Measurements from ENCODE around the gene GLI1. TPM values are rescaled to one million over a fixed set of nuclear protein-coding genes. Genes with fewer than 3 reads are reported as not detected.
A peak's percentile ranks its signal among the peaks of the same experiment; 100 is the strongest.

The GLI1 gene
- total and polyA plus RNA-seq, 2 of the 13 experiments (the other 11 are each of a cell fraction or from before 2014, with no cell fraction given), result 0.09 to 0.20 TPM

DNA sequence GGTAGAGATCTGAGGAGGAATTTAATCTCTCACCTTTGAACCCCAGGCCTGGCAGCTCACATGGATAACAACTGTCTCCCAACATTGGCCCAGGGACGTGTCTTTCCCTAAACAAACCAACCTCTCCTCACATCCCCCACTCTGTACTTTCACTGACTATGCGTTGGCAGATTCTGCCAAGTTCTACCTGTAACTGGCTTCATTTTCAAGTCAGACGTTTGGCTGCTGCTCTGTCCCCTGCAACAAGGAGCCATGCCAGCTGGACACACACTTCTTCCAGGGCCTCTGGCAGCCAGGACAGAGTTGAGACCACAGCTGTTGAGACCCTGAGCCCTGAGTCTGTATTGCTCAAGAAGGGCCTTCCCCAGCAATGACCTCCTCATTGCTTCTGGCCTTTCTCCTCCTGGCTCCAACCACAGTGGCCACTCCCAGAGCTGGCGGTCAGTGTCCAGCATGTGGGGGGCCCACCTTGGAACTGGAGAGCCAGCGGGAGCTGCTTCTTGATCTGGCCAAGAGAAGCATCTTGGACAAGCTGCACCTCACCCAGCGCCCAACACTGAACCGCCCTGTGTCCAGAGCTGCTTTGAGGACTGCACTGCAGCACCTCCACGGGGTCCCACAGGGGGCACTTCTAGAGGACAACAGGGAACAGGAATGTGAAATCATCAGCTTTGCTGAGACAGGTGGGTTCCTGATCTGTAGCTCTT, 24.9 kb upstream of the GLI1 start, which contains the start of gene INHBC (continued):
- no peak for TF ChIP-seq SRSF1 (optimal IDR thresholded peaks at IDR 0.05; ENCODE audit: low read depth, low read length)
- TF ChIP-seq ADNP (CRISPR knock-in tag; IDR thresholded peaks at IDR 0.05), result no peak
- no peak for TF ChIP-seq ATF1 (CRISPR knock-in tag; IDR thresholded peaks at IDR 0.05)
- TF ChIP-seq ZKSCAN5 (CRISPR knock-in tag; IDR thresholded peaks at IDR 0.05), result no peak
- TF ChIP-seq MED1 (CRISPR knock-in tag; IDR thresholded peaks at IDR 0.05), result peak; percentile 39; the same call in 1 of the 2 replicates
- TF ChIP-seq ZNF253 (CRISPR knock-in tag; IDR thresholded peaks at IDR 0.05; ENCODE audit: borderline replicate concordance), result no peak
- no peak for TF ChIP-seq GABPA (IDR thresholded peaks at IDR 0.05; ENCODE audit: low read depth, low read length)
- no peak for TF ChIP-seq GABPA (CRISPR knock-in tag; IDR thresholded peaks at IDR 0.05; ENCODE audit: low read depth)
- no peak for TF ChIP-seq NFE2L1 (CRISPR knock-in tag; IDR thresholded peaks at IDR 0.05; ENCODE audit: borderline replicate concordance)
- no peak for TF ChIP-seq BCL6 (CRISPR knock-in tag; IDR thresholded peaks at IDR 0.05)
- TF ChIP-seq HMG20B (CRISPR knock-in tag; conservative IDR thresholded peaks at IDR 0.05), result 0 out of 2 replicates have a peak, but pooled peaks have one; percentile 8
- peak; percentile 63; the same call in 1 of the 2 replicates for TF ChIP-seq ZNF274 (CRISPR knock-in tag; IDR thresholded peaks at IDR 0.05)
- TF ChIP-seq, protein P1, sequence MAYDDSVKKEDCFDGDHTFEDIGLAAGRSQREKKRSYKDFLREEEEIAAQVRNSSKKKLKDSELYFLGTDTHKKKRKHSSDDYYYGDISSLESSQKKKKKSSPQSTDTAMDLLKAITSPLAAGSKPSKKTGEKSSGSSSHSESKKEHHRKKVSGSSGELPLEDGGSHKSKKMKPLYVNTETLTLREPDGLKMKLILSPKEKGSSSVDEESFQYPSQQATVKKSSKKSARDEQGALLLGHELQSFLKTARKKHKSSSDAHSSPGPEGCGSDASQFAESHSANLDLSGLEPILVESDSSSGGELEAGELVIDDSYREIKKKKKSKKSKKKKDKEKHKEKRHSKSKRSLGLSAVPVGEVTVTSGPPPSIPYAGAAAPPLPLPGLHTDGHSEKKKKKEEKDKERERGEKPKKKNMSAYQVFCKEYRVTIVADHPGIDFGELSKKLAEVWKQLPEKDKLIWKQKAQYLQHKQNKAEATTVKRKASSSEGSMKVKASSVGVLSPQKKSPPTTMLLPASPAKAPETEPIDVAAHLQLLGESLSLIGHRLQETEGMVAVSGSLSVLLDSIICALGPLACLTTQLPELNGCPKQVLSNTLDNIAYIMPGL (CRISPR knock-in tag; IDR thresholded peaks at IDR 0.05; ENCODE audit: borderline replicate concordance in 1 of 2, low read depth in 1 of 2), result peak in 1 of 2 experiments; percentile 22; a peak in 1 of 4 replicates
- TF ChIP-seq ZNF260 (CRISPR knock-in tag; IDR thresholded peaks at IDR 0.05; ENCODE audit: borderline replicate concordance, low read depth), result no peak
- no peak for TF ChIP-seq PHB2 (IDR thresholded peaks at IDR 0.05; ENCODE audit: partially characterized antibody)
- TF ChIP-seq NR2F6 (IDR thresholded peaks at IDR 0.05), result 0 out of 2 replicates have a peak, but pooled peaks have one; percentile 39
- TF ChIP-seq NR2F6 (CRISPR knock-in tag; IDR thresholded peaks at IDR 0.05), result peak; percentile 59
- TF ChIP-seq GTF3A (CRISPR knock-in tag; conservative IDR thresholded peaks at IDR 0.05), result no peak
- TF ChIP-seq ZNF282 (IDR thresholded peaks at IDR 0.05; ENCODE audit: partially characterized antibody), result no peak
- TF ChIP-seq ZSCAN30 (CRISPR knock-in tag; IDR thresholded peaks at IDR 0.05), result no peak
- TF ChIP-seq ZNF232 (CRISPR knock-in tag; IDR thresholded peaks at IDR 0.05; ENCODE audit: borderline replicate concordance), result no peak
- TF ChIP-seq, protein P2, sequence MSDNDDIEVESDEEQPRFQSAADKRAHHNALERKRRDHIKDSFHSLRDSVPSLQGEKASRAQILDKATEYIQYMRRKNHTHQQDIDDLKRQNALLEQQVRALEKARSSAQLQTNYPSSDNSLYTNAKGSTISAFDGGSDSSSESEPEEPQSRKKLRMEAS (IDR thresholded peaks at IDR 0.05), result peak; percentile 32
- TF ChIP-seq, protein P3, sequence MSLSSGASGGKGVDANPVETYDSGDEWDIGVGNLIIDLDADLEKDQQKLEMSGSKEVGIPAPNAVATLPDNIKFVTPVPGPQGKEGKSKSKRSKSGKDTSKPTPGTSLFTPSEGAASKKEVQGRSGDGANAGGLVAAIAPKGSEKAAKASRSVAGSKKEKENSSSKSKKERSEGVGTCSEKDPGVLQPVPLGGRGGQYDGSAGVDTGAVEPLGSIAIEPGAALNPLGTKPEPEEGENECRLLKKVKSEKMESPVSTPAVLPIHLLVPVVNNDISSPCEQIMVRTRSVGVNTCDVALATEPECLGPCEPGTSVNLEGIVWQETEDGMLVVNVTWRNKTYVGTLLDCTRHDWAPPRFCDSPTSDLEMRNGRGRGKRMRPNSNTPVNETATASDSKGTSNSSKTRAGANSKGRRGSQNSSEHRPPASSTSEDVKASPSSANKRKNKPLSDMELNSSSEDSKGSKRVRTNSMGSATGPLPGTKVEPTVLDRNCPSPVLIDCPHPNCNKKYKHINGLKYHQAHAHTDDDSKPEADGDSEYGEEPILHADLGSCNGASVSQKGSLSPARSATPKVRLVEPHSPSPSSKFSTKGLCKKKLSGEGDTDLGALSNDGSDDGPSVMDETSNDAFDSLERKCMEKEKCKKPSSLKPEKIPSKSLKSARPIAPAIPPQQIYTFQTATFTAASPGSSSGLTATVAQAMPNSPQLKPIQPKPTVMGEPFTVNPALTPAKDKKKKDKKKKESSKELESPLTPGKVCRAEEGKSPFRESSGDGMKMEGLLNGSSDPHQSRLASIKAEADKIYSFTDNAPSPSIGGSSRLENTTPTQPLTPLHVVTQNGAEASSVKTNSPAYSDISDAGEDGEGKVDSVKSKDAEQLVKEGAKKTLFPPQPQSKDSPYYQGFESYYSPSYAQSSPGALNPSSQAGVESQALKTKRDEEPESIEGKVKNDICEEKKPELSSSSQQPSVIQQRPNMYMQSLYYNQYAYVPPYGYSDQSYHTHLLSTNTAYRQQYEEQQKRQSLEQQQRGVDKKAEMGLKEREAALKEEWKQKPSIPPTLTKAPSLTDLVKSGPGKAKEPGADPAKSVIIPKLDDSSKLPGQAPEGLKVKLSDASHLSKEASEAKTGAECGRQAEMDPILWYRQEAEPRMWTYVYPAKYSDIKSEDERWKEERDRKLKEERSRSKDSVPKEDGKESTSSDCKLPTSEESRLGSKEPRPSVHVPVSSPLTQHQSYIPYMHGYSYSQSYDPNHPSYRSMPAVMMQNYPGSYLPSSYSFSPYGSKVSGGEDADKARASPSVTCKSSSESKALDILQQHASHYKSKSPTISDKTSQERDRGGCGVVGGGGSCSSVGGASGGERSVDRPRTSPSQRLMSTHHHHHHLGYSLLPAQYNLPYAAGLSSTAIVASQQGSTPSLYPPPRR (CRISPR knock-in tag; IDR thresholded peaks at IDR 0.05; ENCODE audit: borderline replicate concordance), result no peak
- TF ChIP-seq ZNF160 (CRISPR knock-in tag; IDR thresholded peaks at IDR 0.05), result no peak
- TF ChIP-seq NFE2L2 (IDR thresholded peaks at IDR 0.05; ENCODE audit: low read length), result no peak
- TF ChIP-seq BORCS8-MEF2B (CRISPR knock-in tag; IDR thresholded peaks at IDR 0.05), result no peak
- TF ChIP-seq MATR3 (CRISPR knock-in tag; IDR thresholded peaks at IDR 0.05), result no peak

Data from HepG2 (cell line).